ENCODE data around the gene DVL3.

The DVL3 gene

GRCh38 chr3:184176377-184177330, 21.5 kb downstream of the DVL3 start:
- DNase-seq (ENCODE audit: low read depth): no peak

- no peak for DNase-seq (ENCODE audit: low read depth)
Observed at GRCh38 chr3:184177331-184177731, 22.2 kb downstream of the DVL3 start.

- DNase-seq (ENCODE audit: low read depth): no peak
Observed at GRCh38 chr3:184177767-184178306, 22.7 kb downstream of the DVL3 start.

DNA sequence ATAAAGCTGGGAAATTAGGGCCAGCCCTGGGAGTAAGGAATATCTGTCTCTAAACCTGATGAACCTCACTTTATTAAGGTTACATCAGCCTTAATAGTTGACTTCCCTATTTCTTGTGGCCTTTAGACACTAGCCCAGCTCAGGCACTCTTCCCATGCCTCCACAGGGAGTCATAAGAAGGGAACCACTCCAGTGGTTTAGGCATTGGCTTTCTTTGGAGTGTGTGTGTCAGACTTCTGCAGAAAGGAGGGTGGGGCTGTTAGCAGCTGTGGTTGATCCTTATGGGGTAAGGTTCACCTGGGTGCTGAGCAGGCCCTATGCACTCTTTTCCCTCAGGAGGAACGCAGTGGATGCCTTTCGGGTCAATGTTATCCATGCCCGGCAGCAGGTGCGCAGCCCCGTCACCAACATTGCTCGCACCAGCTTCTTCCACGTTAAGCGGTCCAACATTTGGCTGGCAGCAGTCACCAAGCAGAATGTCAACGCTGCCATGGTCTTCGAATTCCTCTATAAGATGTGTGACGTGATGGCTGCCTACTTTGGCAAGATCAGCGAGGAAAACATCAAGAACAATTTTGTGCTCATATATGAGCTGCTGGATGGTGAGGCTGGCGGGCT, 23.5 kb downstream of the DVL3 start:
- no peak for DNase-seq (ENCODE audit: low read depth)

DNA sequence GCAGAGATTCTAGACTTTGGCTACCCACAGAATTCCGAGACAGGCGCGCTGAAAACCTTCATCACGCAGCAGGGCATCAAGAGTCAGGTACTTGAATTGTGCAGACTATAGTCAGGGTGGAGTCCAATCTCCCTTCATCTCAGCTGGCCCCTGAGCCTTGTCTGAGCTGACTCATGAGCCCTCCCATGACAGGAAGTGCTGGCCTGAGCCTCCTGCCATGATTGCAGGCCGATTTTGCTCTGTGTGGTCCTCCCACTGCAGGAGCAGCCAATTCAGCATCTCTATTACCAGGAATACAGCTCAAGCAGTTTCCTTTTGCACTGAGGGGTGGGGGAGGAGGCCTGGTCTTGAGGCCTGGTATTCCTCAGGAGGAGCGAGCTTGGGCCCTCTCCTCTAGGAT, 25.0 kb downstream of the DVL3 start:
- DNase-seq (ENCODE audit: low read depth): no peak

GRCh38 chr3:184181596-184181995, 26.4 kb downstream of the DVL3 start:
- no peak for DNase-seq (ENCODE audit: low read depth)

GRCh38 chr3:184183679-184184078, 28.5 kb downstream of the DVL3 start:
- DNase-seq (ENCODE audit: low read depth): no peak

DNA sequence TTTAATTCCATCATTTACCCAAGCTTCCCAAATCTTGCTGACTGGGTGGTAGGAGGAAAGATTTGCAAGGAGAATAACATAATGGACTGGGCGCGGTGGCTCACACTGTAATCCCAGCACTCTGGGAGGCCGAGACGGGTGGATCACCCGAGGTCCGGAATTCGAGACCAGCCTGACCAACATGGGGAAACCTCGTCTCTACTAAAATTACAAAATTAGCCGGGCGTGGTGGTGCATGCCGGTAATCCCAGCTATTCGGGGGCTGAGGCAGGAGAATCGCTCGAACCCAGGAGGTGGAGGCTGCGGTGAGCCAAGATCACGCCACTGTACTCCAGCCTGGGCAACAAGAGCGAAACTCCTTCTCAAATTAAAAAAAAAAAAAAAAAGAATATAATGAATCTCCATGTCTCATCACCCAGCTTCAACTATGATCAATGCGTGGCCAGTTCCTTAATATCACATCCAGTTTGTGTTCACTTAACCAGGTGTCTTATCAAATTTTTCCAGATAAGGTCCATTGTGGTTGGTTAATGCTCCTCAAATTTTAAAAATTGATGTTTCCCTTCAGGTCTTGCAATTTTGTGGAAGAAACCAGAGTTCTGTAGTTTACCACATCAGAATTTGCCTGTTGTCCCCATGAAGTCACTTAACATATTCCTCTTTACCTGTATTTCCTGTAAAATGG, 29.5 kb downstream of the DVL3 start:
- no peak for DNase-seq (ENCODE audit: low read depth)

- DNase-seq (ENCODE audit: low read depth): peak; percentile 98
Observed at GRCh38 chr3:184185461-184186183, 30.4 kb downstream of the DVL3 start.

GRCh38 chr3:184186184-184186901, 31.2 kb downstream of the DVL3 start, which contains the start of gene ABCF3:
ABCF3 (plus strand) TSS chr3:184186199; CDS start chr3:184186208, 9 bp downstream.
- DNase-seq (ENCODE audit: low read depth): no peak

GRCh38 chr3:184186902-184187207, 31.7 kb downstream of the DVL3 start:
- DNase-seq (ENCODE audit: low read depth): no peak

- no peak for DNase-seq (ENCODE audit: low read depth)
Observed at GRCh38 chr3:184188080-184188479, 32.9 kb downstream of the DVL3 start.

- DNase-seq (ENCODE audit: low read depth): no peak
Observed at GRCh38 chr3:184189421-184189820, 34.2 kb downstream of the DVL3 start.

- no peak for DNase-seq (ENCODE audit: low read depth)
Observed at GRCh38 chr3:184192889-184193288, 37.7 kb downstream of the DVL3 start.

DNA sequence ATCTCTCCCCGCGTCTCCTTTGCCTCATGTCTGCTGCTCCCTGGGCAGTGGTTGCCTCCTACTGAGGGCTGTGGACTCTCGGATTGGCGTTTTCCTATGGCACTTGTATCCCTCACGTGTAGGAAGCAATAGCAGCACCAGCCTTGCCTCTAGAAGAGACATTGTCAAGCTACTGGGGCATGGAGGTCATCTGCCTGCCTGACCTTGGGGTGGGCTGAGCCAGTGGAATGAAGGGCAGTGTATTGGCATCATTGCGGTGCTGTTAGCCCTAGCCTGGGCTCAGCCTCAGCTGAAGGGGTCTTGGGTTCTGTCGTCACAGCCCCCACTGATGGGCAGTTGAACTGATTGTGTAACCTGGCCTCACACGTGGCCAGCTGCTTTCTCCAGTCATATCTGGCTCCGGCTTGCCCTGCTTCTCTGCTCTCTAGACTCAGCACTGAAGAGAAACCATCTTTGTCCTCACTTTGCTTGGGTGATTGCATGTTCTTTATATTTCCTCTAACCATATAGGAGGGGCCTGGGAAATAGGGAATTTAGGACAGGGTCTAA, 38.9 kb downstream of the DVL3 start:
- no peak for DNase-seq (ENCODE audit: low read depth)

- no peak for DNase-seq (ENCODE audit: low read depth)
Observed at GRCh38 chr3:184196536-184196935, 41.4 kb downstream of the DVL3 start.

- DNase-seq (ENCODE audit: low read depth): no peak
Observed at GRCh38 chr3:184198509-184198908, 43.3 kb downstream of the DVL3 start.

DNA sequence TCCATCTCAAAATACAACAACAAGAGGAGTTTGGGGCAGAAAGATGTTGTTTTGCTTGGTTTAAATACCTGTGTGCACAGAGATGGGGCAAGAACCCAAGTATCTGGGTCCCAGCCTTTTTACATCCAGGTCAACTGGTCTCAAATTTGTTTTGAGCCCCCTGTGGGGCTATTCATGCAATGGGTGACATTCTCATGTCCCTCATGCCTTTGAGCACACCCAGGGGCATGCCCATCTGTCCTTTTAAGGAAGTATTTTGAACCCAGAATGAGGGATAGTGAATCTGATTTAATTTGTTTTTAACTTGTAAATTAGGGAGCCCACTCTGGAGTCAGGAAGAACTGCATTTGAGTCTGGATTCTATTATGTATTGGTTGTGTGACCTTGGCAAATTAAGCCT, 45.6 kb downstream of the DVL3 start:
- no peak for DNase-seq (ENCODE audit: low read depth)

DNA sequence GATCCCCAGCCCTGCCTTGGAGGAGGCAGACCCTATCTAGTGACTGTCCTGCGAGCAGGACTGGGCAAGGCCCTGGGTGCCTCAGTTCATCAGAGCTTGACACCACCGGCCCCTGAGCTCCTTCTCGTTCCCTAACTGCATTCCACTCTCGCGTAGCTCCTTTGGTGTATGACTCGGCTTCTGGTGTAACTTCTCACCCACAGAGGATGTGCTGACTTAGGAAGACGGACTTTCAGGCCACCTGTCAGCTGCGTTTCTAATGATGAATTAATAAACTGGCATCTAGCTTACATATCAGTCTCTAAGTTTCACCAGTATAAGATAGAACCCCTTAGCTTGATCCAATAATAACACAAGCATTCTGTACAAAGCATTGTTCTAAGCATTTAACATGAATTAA, 48.3 kb downstream of the DVL3 start:
- no peak for DNase-seq (ENCODE audit: low read depth)

DNA sequence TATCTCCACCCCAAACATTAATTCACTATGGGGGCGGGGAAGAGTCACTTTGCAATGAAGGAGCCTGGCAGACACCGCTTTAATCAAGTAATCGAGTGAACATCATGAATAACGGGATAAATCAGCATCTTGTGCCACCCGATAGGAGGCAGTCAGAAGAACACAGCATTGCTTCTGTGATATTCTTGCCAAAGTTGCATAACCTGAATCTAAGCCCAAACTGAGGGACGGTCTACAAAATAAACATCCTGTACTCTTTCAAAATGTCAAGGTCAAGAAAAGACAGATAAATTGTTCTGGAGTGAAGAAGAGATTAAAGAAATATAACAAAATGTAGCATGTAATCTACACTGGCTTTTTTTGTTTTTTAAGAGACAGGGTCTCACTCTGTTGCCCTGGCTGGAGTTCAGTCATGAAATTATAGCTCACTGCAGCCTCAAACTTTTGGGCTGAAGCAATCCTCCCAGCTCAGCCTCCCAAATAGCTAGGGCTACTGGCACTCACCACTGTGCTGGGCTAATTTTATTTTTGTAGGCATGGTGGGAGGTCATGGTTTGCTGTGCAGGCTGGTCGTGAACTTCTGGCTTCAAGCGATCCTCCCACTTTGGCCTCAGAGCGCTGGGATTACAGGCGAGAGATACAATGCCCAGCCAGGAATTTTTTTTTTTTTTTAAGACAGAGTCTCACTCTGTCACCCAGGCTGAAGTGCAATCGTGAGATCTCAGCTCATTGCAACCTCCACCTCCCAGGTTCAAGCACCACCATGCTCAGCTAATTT, 54.2 kb downstream of the DVL3 start:
- no peak for DNase-seq (ENCODE audit: low read depth)

All from stimulated activated CD8-positive, alpha-beta memory T cell treated with anti-CD3 and anti-CD28 coated beads, Interleukin-12 subunit alpha, Interleukin-12 subunit beta, amount 100 ng/mL, for 1 hour (primary cell).